Activated T-cell treated with anti-CD3 and anti-CD28 coated beads for 1 hour (primary cell): ENCODE measurements around the gene IGSF21.

Source experiments
- DNase-seq: peaks from one replicate; pipeline ENCODE4 v3.0.0-alpha.2; 2020; ENCODE audit warnings: low read depth

IGSF21 gene

DNA sequence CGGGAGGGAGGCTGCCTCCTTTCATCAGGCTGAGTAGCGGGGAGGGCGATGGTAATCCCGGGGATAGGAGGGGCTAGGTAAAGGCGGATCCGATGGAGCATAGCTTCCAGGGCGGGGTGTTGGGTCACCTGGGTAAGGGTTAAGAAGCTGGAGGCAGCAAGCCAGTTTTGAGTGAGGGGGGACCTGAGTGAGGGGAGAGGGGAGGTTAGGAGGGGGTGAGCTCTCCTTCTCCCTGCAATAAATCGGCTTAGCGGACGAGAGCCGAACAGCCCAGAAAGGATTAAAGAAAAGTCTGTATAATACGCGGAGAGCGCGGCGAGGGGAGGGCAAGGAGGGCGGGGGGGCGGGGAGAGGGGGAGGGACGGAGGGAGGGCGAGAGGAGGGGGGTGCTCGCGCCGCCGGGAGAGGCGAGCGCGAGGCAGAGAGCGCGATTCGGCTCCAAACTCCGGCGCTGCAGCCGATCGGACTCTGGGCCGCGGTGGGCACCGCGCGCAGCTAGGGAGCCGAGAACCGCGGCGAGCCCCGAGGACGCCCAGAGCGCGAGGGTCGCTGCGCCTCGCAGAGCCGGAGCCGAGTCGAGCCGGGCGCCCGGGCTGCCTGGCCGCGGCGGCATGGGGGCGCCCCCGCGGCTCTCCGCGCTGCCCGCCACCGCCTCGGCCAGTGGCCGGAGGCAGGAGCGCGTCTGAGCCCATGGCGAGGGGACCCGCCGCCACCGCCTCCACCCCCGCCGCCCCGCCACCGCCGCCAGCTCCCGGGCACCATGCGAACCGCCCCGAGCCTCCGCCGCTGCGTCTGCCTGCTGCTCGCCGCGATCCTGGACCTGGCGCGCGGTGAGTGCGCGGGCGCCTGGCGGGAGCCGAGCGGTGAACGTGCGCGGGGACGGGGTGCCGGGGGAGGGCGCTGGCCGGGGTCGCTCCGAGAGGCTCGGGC lies at the start of gene IGSF21:
TSS of gene IGSF21 (plus strand) at position 430 of the 930 bp plus-strand sequence. CDS start at position 761, 331 bp downstream.
- no peak for DNase-seq

DNA sequence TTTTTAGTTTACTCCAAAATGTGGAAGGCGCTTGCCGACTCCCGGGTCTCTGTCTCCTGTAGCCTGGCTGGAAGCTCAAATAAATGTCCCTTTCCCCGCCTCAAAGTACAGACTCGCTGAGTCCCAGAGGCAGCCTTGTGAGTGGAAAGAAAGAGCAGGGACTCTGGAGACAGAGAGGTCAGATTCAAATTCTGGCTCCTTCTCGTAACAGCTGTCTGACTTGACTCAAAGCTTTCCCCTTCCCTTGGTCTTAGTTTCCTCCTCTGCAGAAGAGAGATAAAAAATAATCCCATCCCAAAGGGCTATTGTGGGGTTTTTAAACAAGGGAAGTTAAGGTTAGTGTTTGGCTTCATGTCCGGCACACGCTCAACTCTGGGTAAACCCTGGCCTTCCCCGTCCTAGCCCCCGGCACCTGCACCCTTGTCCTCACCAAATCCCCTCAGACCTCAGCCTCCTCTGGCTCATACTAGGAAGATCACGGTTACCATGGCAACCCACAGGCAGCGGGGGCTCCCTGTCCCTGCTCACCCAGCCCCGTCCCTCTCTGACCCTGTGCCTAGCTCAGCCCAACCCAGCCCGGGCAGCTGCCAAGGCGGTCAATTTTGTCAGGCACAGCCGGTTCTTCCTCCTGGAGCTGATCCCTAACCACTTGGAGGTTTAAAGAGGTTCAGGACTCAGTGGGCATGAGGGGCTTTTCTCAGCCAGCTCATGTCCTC lies 49.2 kb upstream of the IGSF21 start:
- DNase-seq: no peak

DNA sequence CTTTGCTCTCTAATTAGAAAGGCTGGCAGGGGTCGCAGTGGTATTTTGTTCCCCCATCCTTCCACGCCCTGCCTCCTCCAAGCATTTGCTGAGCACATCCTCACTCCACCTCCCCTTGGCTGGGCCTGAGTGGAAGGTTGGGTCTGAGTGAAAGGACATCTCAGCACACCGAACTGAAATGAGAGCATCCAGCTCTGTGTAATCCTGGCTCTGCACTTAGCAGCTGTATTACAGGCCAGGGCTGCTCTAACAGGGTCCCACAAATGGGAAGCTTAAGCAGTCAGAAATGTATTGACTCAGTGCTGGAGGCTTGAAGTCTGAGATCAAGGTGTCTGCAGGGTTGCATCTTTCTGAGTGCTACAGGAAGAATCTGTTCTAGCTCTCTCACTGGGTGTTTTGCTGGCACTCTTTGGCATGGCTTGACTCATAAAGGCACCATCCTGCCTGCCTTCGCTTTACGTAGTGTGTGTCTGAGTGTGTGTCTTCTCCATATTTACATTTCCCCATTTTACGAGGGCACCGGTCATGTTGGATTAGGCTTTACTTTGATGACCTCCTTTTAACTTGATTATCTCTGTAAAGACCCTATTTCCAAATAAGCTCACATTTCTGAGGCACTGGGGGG lies 48.5 kb upstream of the IGSF21 start:
- DNase-seq: no peak

GRCh38 chr1:18060366-18060765 lies 47.2 kb upstream of the IGSF21 start:
- no peak for DNase-seq

DNA sequence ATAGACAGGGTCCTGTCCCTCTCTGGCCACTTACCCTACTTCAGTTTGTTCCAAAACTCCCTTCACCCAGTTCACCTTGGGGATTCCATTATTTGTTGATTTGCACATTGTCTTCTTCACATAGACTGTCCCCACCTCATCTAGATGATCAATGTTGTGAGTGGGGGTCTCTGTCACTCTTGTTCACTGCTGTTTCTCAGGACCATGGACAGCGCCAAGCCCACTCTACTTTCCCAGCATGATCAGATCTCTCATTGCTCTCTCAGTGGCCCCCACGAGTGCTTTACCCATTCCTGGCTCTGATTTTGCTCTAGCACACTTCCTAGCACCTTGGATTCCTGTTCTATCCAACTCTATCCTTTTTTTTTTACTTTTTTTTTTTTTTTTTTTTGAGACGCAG lies 45.4 kb upstream of the IGSF21 start:
- no peak for DNase-seq

GRCh38 chr1:18064534-18064933 lies 43.1 kb upstream of the IGSF21 start:
- DNase-seq: no peak

- no peak for DNase-seq
These were observed 41.0 kb upstream of the IGSF21 start for GRCh38 chr1:18066576-18066975.

GRCh38 chr1:18069903-18070302 lies 37.7 kb upstream of the IGSF21 start:
- no peak for DNase-seq

GRCh38 chr1:18072066-18072465 lies 35.5 kb upstream of the IGSF21 start:
- no peak for DNase-seq

GRCh38 chr1:18073066-18073642 lies 34.4 kb upstream of the IGSF21 start:
- no peak for DNase-seq

- DNase-seq: no peak
These were observed 29.9 kb upstream of the IGSF21 start for GRCh38 chr1:18077657-18078215.

- no peak for DNase-seq
These were observed 27.5 kb upstream of the IGSF21 start for GRCh38 chr1:18079941-18080735.

DNA sequence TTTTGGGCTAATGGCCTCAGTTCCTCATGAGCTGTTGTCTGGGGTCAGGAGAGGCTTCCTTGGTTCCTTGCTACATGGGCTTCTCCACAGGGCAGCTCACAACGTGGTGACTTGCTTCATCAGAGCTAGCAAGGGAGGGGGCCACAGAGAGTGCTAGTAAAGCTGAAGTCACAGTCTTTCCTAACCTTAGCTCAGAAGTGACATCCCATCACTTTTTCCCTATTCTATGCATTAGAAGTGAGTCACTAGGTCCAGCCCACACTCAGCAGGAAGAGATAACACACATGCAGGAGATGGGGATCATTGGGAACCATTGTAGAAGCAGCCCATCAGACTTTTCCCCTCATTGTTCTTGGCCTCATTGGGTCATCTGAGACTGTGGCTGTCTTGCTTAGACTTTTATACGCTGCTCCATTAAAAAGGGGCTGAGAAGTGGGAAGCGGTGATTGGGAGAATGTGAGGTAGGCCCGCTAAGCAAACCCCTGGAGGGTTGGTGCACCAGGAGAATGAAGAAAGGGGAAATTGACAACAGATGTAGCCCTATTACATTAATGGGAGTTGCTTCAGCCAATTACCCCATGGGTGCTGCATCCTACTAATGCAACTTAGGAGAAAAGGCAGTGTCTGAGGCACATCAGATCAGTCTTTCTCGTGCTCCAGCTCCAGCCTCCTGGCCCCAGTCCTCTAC lies 22.1 kb upstream of the IGSF21 start:
- DNase-seq: no peak

DNA sequence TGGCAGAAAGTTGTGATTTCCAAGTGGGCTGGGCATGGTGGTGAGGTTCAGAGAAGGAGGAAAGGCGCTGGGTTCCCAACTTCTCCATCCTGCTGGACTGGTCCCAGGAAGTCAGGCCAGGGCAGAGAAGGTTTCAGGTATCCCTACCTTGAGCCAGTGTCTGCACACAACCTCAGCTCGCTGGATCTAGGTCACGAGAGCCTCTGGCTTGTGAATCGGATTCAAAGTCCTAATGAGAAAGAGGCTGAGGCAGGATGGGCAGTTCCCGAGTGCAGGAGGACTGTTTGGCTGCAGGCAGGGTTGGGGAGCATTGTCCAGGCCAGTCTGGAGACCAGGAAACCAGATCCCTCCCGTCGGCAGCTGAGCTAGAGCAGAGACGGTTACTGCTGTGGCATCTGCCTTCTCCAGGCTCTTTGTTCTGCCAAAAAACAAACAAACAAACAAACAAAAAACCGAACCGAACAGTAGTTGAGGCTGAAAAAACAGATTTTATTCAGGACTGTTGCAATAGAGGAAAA lies 19.5 kb upstream of the IGSF21 start:
- no peak for DNase-seq

- no peak for DNase-seq
These were observed 18.1 kb upstream of the IGSF21 start for GRCh38 chr1:18089488-18089887.

- no peak for DNase-seq
These were observed 17.0 kb upstream of the IGSF21 start for GRCh38 chr1:18090636-18091035.

- DNase-seq: no peak
These were observed 15.7 kb upstream of the IGSF21 start for GRCh38 chr1:18091660-18092446.

GRCh38 chr1:18093193-18093592 lies 14.4 kb upstream of the IGSF21 start:
- no peak for DNase-seq

DNA sequence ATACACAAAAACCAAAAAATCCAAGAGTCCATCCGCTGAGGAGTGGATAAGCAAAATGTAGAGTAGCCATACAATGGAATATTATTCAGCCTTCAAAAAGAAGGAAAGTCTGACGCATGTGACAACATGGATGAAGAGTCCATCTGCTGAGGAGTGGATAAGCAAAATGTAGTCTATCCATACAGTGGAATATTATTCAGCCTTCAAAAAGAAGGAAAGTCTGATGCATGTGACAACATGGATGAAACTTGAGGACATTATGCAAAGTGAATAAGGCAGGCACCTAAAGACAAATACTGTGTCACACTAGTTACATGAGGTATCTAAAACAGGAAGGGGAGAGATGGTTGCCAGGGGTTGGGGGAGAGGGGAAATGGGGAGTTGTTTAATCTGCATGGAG lies 14.0 kb upstream of the IGSF21 start:
- no peak for DNase-seq

- no peak for DNase-seq
These were observed 13.5 kb upstream of the IGSF21 start for GRCh38 chr1:18094096-18094495.
